ENCODE data around the gene PINK1.
A peak's percentile ranks its signal among the peaks of the same experiment; 100 is the strongest.

Gene PINK1

GRCh38 chr1:20684050-20684620 is 50.9 kb downstream of the PINK1 start:
- no peak for DNase-seq

DNA sequence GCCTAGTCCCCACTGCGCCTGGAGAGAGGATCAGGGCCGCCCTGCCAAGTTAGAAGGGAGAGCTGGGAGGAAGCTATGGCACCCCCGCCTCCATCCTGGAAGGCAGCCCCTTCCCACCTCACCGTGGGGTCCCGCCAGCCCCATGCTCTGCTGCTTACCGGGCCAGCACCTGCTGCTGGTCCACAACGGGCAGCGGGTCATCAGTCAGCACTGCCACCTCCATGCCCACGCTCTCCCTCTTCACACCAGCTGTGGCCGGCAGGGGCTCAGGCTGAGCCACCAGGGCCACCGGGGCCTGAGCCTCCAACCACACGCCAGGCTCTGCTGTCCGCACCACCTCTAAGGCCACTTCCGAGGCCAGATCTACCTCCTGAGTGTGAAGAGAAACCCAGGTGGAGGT is 51.4 kb downstream of the PINK1 start:
- DNase-seq, result no peak

DNA sequence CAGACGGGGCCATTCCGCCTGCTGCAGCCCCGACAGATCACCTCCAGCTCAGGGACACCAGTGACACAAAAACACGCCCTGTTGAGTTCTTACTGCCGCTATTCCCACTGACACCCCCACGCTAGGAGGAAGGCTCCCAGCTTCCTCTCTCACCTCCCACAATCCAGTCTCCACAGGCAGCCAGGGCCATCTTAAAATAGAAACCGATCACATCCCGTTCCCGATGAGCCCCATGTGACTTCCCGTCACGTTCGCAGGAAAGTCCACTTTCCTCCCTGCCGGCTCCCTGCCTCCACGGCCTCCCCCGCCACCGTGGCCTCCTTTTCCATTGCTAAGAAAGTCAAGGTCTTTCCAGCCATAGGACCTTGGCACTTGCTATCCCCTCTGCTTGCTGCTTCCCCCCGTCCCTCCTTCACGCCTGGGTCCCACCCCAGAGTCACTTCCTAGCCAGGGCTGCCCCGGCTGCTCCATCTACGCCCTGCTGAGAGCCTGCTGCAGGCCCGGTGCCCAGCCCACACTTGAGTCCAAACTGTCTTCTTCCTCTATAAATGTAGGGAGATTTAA is 51.9 kb downstream of the PINK1 start:
- no peak for DNase-seq

DNA sequence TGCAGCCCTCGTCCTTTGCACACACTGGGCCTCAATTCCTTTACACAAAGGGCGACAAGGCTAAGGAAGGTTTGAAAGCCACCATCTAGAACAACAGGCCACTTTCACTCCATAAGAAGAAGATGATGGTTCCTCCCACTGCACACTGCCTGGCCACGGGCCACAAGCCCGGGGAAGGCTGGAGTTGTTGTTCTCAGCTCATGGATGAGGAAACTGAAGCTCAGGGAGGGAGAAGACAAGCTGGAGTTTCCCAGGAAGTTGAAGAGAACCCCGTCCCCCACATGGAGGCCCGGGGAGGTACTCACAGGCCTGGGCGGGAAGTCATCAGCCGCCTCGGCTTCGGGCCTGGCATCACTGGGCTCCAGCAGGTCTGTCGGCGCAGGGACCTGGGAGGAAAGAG is 52.5 kb downstream of the PINK1 start:
- no peak for DNase-seq

DNA sequence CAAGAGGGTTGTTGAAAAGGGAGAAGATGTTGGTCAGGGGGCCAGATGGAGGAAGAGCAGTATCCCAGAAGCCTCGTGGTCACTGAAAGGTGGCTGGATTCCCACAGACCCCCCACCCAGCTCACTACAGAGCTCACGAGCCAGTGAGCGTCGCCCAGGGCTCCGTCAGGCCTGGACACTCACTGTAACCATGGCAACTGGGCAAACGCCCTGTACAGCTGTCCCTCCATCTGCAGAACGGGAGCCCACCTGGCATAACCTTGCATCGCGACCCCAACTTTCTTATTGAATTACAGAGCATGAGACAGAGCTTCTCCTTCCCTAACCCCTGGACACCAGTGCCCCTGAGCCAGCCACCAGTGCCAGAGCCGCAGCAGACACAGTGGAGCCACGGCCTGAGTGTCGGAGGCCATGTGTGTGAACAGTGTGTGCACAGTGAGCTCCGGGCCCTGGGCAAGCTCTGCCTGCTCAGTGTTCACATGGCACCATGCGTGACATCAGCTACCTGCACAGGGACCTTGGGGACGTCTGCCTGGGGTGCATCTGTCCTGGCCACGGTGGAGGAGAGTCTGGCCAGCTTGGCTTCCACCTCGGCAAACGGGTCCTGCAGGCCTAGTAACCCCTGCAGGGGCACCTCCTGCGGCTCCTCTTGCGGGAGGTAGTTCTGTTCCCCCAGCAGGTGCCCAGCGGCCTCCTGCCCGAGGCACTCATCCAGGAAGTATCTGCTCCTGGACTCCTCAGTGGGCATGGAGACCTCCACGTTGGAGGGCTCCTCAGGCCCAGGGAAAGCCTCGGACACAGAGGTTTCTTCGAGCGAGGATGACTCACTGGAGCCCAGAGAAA is 53.8 kb downstream of the PINK1 start:
- DNase-seq, result no peak

DNA sequence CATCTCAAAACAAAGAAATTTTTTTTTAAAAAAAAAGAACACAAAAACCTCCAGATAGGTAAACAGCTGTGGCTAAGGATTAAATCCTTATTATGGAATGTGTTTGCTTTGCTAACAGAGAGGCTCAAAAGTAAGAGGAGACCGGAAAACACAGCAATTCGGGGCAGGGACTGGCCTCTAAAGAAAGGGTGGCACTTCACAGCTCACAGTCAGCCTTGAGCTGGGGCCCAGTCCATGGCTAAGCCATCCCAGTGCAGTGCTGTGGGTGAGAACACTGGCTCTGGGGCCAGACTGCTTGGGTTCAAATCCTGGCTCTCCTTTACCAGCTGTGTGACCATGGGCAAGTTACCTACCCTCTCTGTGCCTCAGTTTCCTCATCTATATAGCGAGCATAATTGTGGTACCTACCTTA is 56.4 kb downstream of the PINK1 start:
- DNase-seq, result no peak

- no peak for DNase-seq
Observed at GRCh38 chr1:20691872-20692271, 58.6 kb downstream of the PINK1 start.

DNA sequence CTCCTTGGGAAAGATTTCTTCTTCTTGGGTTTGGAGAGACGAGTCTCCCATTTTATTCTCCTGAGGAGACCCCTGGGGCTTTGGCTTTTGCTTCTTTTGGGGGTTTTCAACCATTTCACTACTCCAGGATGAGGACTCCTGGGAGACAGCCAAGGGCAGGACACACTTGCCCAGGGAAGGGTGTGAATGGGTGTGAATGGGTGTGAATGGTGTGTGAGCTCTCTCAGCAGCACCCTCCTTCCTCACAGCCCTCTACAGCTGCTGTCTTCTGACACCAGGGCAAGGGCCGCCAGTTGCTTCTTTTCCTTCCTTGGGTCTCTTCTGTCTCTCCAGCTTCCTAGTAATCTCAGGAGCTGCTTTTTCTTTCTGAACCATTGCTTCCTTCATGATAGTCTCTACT is 60.4 kb downstream of the PINK1 start:
- DNase-seq, result no peak

DNA sequence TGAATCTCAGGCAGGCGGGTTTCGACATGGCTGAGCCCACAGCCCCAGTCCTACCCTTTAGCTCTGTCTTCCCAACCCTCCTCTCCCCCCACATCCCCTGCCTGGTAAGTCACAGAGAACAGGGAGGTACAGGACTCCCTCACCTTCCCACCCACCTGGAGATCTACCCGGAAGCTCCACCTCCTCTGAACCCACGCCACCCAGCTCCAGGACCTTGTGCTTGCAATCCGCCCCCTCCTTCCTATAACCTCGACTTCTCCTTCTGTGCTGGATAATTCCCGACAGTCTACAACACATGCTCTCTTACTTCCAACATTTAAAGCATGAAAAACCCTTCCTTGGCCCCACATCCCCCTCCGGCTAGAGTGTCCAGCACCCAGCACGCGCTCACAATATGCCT is 62.3 kb downstream of the PINK1 start:
- no peak for DNase-seq

DNA sequence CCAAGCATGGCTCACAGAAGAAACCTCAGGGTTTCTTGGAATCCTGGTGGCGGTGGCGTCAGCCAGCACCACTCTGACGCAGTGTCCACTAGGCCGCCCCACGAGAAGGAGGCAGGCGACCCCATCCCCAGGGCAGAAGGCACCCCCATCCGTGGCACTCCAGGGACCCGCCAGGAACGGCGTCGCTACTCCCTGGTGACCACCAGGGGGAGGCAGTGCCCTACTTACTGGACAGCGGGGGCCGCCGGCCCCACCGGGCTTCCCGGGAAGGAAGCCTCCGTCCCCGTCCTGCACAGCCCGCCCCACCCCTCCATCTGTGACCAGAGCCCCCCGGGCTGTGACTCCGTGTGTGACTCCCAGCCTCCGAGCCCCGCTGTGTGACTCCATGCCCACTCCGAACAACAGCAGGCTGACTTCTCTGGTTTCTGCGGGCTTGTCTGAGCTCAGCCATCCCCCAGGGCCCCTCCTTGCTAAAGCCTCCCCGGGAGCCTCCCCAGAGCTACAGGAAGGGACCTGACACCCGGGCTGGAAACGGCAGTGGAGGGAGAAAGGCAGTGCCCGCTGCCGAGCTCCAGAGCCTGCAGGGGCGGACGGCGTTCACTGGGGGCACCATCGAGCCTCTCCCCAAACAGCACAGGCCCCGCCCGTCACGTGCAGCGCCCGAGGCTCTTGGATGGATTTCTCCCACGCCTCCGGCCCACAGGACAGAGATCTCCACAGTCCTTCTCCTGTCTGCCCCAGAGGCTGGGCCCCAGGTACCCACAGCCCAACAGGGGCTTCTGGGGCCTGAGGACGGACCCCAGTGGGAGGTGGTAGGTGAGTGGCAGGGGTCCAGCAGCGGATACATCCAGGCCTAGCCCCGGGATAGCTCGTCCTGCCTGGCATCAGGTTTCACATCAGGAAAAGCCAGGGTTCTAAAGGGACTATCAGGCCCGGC is 63.4 kb downstream of the PINK1 start:
- peak; percentile 95 for DNase-seq

- no peak for DNase-seq
Observed at GRCh38 chr1:20697563-20697962, 64.3 kb downstream of the PINK1 start.

DNA sequence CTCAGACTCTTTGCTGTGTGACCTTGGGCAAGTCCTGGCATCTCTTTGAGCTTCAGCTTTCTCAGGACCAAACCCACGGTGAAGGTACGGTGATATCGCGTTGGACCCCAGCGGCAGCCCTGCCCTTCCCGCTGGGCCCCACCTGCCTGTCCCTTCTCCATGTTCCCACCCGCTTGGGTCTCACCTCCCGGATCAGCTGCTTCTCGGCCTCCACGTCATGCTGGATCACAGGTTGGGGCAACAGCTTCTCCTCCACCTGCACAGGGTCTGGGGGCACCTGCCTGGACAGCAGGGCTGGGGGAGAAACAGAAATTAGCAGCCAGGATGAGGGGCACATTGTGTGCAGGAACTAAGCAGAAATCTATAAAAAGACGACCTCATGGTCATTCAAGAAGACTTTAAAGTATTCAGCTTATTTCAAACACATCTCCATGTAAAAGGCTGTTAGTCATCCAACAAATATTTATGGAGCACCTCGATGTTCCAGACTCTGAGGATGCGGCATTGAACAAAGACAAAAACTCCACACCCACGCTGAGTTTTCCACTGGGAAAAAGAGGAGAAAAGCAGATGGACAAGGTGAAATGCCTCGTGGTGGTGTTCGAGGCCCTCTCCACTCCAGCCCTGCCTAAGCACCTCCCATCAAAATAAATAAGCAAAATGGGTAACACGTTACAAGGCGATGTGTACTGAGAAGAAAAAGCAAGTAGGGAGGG is 65.1 kb downstream of the PINK1 start:
- peak; percentile 83 for DNase-seq

DNA sequence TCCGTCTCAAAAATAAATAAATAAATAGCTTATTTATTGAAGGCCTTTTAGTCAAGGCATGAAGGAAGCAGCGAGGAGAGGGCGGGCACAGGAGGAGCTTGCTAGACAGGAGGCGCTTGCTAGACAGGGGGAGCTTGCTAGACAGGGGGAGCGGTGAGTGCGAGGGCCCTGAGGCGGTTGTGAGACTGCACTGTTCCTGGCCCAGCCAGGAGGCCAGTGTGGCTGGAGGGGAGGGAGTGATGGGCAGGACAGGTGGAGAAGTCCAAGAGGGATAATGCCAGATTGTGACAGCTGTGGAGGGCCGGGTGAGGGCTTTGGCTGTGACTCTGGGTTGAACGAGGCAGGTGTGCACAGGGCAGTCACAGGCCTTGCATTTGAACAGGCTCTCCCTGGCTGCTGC is 66.3 kb downstream of the PINK1 start:
- no peak for DNase-seq

GRCh38 chr1:20700636-20701215 is 67.5 kb downstream of the PINK1 start:
- no peak for DNase-seq

Measured in fibroblast of skin of right biceps (primary cell).